HG02970 (cell line): ENCODE results near the gene ADCY4.
A peak's percentile ranks its signal among the peaks of the same experiment; 100 is the strongest.

Experiments used
- ATAC-seq: cut with Tn5 transposase; IDR thresholded peaks from one replicate; pipeline ENCODE4 v1.9.1; 2021; ENCODE audit warnings: mild to moderate bottlenecking, moderate library complexity, moderate number of reproducible peaks; ENCODE audit not compliant: unreplicated experiment, low FRiP score

Gene ADCY4

DNA sequence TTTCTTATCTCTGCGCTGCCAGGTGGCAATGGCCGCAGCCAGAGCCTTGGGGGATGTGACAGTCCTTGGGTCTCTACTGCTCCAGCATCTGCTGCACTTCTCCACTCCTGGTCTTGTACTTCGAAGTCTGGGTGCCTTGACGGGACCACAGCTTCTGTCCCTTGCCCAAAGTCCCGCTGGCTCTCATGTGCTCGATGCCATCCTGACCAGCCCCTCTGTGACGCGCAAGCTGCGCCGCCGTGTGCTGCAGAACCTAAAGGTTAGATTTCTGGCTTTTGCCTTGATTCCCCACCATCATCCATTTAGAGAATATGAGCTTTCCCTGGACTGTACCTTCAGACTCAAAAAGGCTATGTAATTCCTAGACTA, 30.9 kb downstream of the ADCY4 start:
- no peak for ATAC-seq

DNA sequence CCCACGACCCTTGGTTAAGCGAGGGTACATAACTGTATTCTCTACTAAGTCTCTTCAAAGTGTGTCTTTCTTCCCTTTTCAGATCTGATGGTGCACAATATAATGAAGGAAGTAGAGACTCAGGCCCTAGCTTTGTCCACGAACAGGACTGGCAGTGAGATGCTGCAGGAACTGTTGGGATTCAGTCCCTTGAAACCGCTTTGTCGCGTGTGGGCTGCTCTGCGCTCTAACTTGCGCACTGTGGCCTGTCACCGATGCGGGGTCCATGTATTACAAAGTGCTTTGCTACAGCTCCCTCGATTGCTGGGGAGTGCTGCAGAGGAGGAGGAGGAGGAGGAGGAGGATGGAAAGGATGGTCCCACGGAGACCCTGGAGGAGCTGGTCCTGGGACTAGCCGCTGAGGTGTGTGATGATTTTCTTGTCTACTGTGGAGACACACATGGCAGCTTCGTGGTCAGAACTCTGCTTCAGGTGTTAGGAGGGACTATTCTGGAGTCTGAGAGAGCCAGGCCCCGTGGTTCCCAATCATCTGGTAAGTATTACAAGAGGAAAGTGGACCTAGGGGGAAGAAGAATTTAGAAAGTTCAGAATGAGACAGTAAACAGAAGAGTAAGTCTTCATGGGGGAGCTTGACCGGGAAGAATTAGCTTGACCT, 34.4 kb downstream of the ADCY4 start:
- ATAC-seq: no peak

GRCh38 chr14:24299255-24300191, 35.3 kb downstream of the ADCY4 start, which contains the start of the genes DHRS1 and NOP9:
TSS of gene DHRS1 (minus strand) at chr14:24299780. CDS start at chr14:24299106, 674 bp downstream.
TSS of gene NOP9 (plus strand) at chr14:24299850. CDS start at chr14:24299955, 105 bp downstream.
- ATAC-seq: peak; percentile 78

GRCh38 chr14:24298892-24299254, 36.0 kb downstream of the ADCY4 start:
- no peak for ATAC-seq

DNA sequence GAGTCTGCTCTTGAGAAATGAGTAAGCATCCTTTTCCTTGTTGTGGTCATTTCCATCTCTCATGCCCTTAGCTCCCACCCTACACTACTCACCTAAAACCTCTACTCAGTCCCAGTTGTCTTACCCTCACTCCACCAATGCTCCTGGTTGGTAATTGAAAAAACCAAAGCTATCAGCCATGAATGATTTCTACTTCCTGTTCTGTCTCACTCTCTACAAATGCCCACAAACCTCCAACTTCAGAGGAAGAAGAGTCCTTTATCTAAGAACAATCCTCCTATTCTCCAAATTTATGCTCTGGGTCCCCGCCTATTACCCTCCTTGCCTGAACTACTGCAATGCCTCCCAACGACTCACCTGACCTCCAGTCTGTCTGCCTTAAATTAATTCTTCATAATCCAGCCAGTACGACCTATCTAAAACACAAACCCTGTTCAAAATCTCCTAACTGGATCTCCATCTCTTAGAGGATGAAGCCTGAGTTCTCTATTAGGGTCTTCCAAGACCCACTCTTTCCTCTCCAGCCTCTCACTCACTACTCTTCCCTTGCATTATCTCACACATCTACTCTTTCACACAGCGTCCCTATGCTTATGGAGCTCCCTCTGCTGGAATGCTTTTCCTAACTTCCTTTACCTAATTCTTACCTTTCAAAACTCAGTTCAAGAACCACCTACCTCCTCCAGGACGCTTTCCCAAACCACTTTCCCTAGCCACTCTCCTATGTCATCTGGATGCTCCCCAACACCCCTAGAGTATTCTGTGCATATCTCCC, 37.5 kb downstream of the ADCY4 start:
- ATAC-seq: no peak

- ATAC-seq: no peak
These were observed 38.3 kb downstream of the ADCY4 start for GRCh38 chr14:24296341-24297157.

DNA sequence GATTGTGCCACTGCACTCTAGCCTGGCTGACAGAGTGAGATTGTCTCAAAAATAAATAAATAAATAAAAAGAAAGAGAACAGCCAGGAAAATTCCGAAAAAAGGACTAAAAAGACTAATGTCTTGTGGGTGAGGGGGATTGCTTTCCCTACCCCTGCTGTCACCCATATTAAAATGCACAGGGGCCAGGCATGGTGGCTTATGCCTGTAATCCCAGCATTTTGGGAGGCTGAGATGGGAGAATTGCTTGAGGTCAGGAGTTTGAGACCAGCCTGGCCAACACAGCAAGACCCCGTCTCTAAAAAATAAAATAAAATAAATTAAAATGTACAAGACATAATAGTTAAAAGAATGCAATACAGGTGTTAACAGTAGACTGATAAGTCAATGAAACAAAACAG, 41.3 kb downstream of the ADCY4 start:
- ATAC-seq: no peak

GRCh38 chr14:24292118-24292807, 42.6 kb downstream of the ADCY4 start:
- ATAC-seq: no peak

DNA sequence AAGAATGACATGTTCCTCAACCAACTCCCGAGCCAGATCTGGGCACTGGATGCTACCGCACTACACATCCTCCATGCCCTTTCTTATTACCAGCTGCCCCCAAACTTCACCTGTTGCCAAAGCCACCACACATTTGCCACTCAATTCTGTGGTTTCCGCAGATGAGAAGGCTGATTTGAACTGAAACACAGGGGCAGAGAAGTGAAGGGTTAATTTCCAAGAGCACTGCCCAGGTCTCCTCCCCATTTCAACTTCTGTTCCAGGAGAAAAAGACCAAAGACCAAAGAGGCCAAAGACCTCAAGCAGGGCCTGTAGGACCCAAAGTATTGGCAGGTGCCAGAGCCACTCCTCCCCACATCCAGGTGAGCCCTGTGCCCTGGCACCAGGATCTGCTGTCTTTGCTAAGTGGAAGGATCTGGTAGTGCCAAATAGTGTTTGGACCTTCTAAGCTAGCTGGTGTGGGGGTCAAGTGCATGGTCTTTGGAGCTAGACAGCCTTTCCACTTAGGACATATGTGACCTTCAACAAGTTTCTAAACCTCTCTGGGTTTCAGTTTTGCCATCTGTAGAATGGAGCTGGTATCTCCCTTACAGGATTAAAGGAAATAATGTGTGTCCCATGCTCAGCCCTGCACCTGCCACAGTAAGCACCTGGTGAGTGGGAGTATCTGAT, 43.3 kb downstream of the ADCY4 start:
- ATAC-seq: no peak

- ATAC-seq: no peak
These were observed 44.1 kb downstream of the ADCY4 start for GRCh38 chr14:24290746-24291145.

- no peak for ATAC-seq
These were observed 45.1 kb downstream of the ADCY4 start for GRCh38 chr14:24289649-24290280.

DNA sequence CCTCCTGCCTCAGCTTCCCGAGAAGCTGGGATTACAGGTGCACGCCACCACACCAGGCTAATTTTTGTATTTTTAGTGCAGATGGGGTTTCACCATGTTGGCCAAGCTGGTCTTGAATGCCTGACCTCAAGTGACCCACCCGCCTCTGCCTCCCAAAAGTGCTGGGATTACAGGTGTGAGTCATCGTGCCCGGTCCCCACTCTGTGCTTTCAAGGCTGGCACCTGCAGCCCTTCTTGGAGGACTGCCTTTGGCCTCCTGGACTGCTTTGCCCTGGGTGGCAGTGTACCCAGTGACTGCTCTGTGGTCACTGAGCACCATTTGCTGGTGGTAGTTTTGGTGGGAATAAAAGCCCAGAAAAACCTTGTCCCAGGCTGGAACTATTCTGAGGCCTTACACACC, 47.9 kb downstream of the ADCY4 start:
- no peak for ATAC-seq

GRCh38 chr14:24285351-24285750, 49.5 kb downstream of the ADCY4 start:
- ATAC-seq: no peak

DNA sequence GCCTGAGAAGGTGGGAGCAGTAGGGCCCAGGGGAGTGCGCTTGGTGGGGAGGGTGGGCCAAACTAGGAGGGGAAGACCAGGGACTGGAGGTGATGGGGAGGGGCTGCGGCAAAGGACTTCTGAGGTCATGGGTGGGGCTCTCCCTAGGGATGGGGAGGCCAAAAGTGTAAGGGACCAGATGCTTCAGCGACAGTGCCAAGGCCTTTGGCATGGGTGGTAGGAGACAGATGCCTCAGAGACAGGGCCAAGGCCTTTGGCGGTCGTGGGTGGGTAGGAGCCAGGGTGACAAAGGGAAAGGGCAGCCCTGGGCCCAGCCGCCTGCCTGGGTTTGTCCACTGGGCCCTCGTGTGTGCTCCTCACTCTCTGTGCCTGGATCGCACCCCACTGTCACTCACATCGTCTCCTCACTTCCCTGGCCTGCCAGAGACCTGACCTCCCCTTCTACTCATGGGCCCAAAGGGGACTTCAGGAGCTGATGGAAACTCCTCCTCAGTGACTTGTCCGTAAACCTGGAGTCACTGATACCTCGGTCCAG, 50.3 kb downstream of the ADCY4 start:
- ATAC-seq: no peak

- no peak for ATAC-seq
These were observed 50.9 kb downstream of the ADCY4 start for GRCh38 chr14:24283796-24284460.

DNA sequence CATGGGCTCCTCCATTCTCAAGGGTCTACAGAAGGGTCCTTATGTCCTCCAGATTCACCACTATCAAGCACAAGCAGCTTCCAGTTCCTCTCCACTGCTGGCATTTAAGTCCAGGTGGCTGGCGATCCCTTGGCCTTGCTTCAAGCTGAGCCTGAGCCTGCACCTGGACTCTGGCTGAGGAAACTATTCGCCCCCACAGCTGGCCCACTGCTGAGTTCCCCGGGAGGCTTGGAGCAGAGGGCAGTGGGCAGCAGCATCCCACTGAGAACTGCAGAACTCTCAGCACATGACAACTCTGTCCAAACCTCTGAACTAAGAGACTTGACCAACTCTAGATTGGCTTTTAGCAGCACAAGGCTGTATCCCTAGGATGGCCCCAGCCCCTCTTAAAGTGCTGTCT, 52.1 kb downstream of the ADCY4 start:
- no peak for ATAC-seq

- ATAC-seq: no peak
These were observed 53.2 kb downstream of the ADCY4 start for GRCh38 chr14:24281636-24282035.
